ENCODE measurements around the gene PATJ. TPM values are rescaled to one million over a fixed set of nuclear protein-coding genes. Genes with fewer than 3 reads are reported as not detected.
"Not testable (repeated sequence)": the region's sequence is repeated elsewhere in the genome, so short reads cannot be mapped to it uniquely, and the experiment has no call there.

PATJ gene
- total RNA-seq, 2 experiments from 2014 or later = 6.8 to 13.7 TPM

- no peak overlapping the region for H3K4me3 Mint-ChIP-seq
- ATAC-seq = no peak
- no peaks in the 10 kb centered on the region for H3K4me1 Mint-ChIP-seq
- DNase-seq = no peak
- peaks cover 9% of the 10 kb centered on the region for H3K36me3 Mint-ChIP-seq
- H3K27ac Mint-ChIP-seq = no peak overlapping the region
- CTCF ChIA-PET = no interaction called here
- H3K27me3 Mint-ChIP-seq = no peaks in the 10 kb centered on the region
- peaks cover 4% of the 10 kb centered on the region for H3K9me3 Mint-ChIP-seq (ENCODE audit: low read depth)
These were observed 150.7 kb downstream of the PATJ start for GRCh38 chr1:61892977-61893376.

GRCh38 chr1:61894296-61894695, 152.0 kb downstream of the PATJ start:
- H3K27ac Mint-ChIP-seq; H3K4me1 Mint-ChIP-seq; ATAC-seq; H3K9me3 Mint-ChIP-seq (ENCODE audit: low read depth); H3K4me3 Mint-ChIP-seq; H3K36me3 Mint-ChIP-seq; H3K27me3 Mint-ChIP-seq; DNase-seq; CTCF ChIA-PET: not testable (repeated sequence)

GRCh38 chr1:61895175-61895574, 152.9 kb downstream of the PATJ start:
- CTCF ChIA-PET = no interaction called here
- Mint-ChIP-seq H3K36me3 (peaks cover 9% of the 10 kb centered on the region), H3K4me1 (no peaks in the 10 kb centered on the region), H3K27me3 (no peaks in the 10 kb centered on the region), H3K27ac (no peak overlapping the region), H3K4me3 (no peak overlapping the region), H3K9me3 (ENCODE audit: low read depth) (peaks cover 4% of the 10 kb centered on the region)
- DNase-seq (no peak), ATAC-seq (no peak)

- no peaks in the 10 kb centered on the region for H3K27me3 Mint-ChIP-seq
- DNase-seq = no peak
- H3K4me1 Mint-ChIP-seq = no peaks in the 10 kb centered on the region
- no peak overlapping the region for H3K27ac Mint-ChIP-seq
- no peak for ATAC-seq
- CTCF ChIA-PET = no interaction called here
- H3K4me3 Mint-ChIP-seq = no peak overlapping the region
- H3K9me3 Mint-ChIP-seq (ENCODE audit: low read depth) = peaks cover 4% of the 10 kb centered on the region
- H3K36me3 Mint-ChIP-seq = peaks cover 8% of the 10 kb centered on the region
These were observed 156.4 kb downstream of the PATJ start for GRCh38 chr1:61898658-61899057.

GRCh38 chr1:61904354-61904753, 162.1 kb downstream of the PATJ start:
- Mint-ChIP-seq H3K27ac (no peak overlapping the region), H3K4me1 (no peaks in the 10 kb centered on the region), H3K4me3 (no peak overlapping the region), H3K9me3 (ENCODE audit: low read depth) (no peaks in the 10 kb centered on the region), H3K27me3 (no peaks in the 10 kb centered on the region), H3K36me3 (peaks cover 2% of the 10 kb centered on the region)
- CTCF ChIA-PET = no interaction called here
- no peak for DNase-seq
- no peak for ATAC-seq

- CTCF ChIA-PET = no interaction called here
- no peak overlapping the region for H3K27ac Mint-ChIP-seq
- no peaks in the 10 kb centered on the region for H3K4me1 Mint-ChIP-seq
- peaks cover 3% of the 10 kb centered on the region for H3K36me3 Mint-ChIP-seq
- ATAC-seq (no peak), DNase-seq (no peak)
- no peaks in the 10 kb centered on the region for H3K27me3 Mint-ChIP-seq
- H3K4me3 Mint-ChIP-seq = no peak overlapping the region
- H3K9me3 Mint-ChIP-seq (ENCODE audit: low read depth) = no peaks in the 10 kb centered on the region
These were observed 164.8 kb downstream of the PATJ start for GRCh38 chr1:61907102-61907501.

- no peak overlapping the region for H3K4me3 Mint-ChIP-seq
- H3K9me3 Mint-ChIP-seq (ENCODE audit: low read depth) = no peaks in the 10 kb centered on the region
- H3K4me1 Mint-ChIP-seq = no peaks in the 10 kb centered on the region
- CTCF ChIA-PET = no interaction called here
- ATAC-seq (no peak), DNase-seq (no peak)
- H3K27ac Mint-ChIP-seq = no peak overlapping the region
- peaks cover 3% of the 10 kb centered on the region for H3K36me3 Mint-ChIP-seq
- H3K27me3 Mint-ChIP-seq = no peaks in the 10 kb centered on the region
These were observed 167.8 kb downstream of the PATJ start for GRCh38 chr1:61910035-61910434.

GRCh38 chr1:61914823-61915482, 172.7 kb downstream of the PATJ start:
- CTCF ChIA-PET = no interaction called here
- Mint-ChIP-seq H3K27ac (no peak overlapping the region), H3K9me3 (ENCODE audit: low read depth) (no peaks in the 10 kb centered on the region), H3K4me1 (no peaks in the 10 kb centered on the region), H3K4me3 (no peak overlapping the region), H3K36me3 (peaks cover 5% of the 10 kb centered on the region), H3K27me3 (no peaks in the 10 kb centered on the region)
- ATAC-seq (no peak), DNase-seq (no peak)

- Mint-ChIP-seq H3K27me3 (no peaks in the 10 kb centered on the region), H3K4me3 (no peak overlapping the region), H3K36me3 (peaks cover 6% of the 10 kb centered on the region), H3K27ac (no peak overlapping the region), H3K4me1 (no peaks in the 10 kb centered on the region), H3K9me3 (ENCODE audit: low read depth) (no peaks in the 10 kb centered on the region)
- DNase-seq (no peak), ATAC-seq (no peak)
- CTCF ChIA-PET = no interaction called here
These were observed 179.2 kb downstream of the PATJ start for GRCh38 chr1:61921435-61921834.

- no peak for ATAC-seq
- Mint-ChIP-seq H3K4me1 (no peaks in the 10 kb centered on the region), H3K4me3 (no peak overlapping the region), H3K36me3 (peaks cover 4% of the 10 kb centered on the region), H3K9me3 (ENCODE audit: low read depth) (no peaks in the 10 kb centered on the region), H3K27me3 (no peaks in the 10 kb centered on the region), H3K27ac (no peak overlapping the region)
- CTCF ChIA-PET = no interaction called here
- DNase-seq = no peak
These were observed 180.7 kb downstream of the PATJ start for GRCh38 chr1:61922950-61923480.

- no peaks in the 10 kb centered on the region for H3K4me1 Mint-ChIP-seq
- no peaks in the 10 kb centered on the region for H3K36me3 Mint-ChIP-seq
- DNase-seq = no peak
- no peaks in the 10 kb centered on the region for H3K9me3 Mint-ChIP-seq (ENCODE audit: low read depth)
- H3K27ac Mint-ChIP-seq = no peak overlapping the region
- ATAC-seq = no peak
- H3K27me3 Mint-ChIP-seq = no peaks in the 10 kb centered on the region
- CTCF ChIA-PET = no interaction called here
- H3K4me3 Mint-ChIP-seq = no peak overlapping the region
These were observed 183.5 kb downstream of the PATJ start for GRCh38 chr1:61925591-61926298.

- ATAC-seq (no peak), DNase-seq (no peak)
- no peaks in the 10 kb centered on the region for H3K9me3 Mint-ChIP-seq (ENCODE audit: low read depth)
- H3K36me3 Mint-ChIP-seq = peaks cover 1% of the 10 kb centered on the region
- H3K27ac Mint-ChIP-seq = no peak overlapping the region
- H3K4me1 Mint-ChIP-seq = no peaks in the 10 kb centered on the region
- CTCF ChIA-PET = no interaction called here
- H3K27me3 Mint-ChIP-seq = no peaks in the 10 kb centered on the region
- H3K4me3 Mint-ChIP-seq = no peak overlapping the region
These were observed 184.3 kb downstream of the PATJ start for GRCh38 chr1:61926597-61926996.

GRCh38 chr1:61930116-61930645, 187.9 kb downstream of the PATJ start:
- CTCF ChIA-PET = interaction anchor here (1.5 kb wide), 1 partner anchor 67 kb away, joined by 4 read pairs; no protein-coding TSS in a partner anchor
- Mint-ChIP-seq H3K36me3 (peaks cover 1% of the 10 kb centered on the region), H3K9me3 (ENCODE audit: low read depth) (no peaks in the 10 kb centered on the region), H3K27me3 (no peaks in the 10 kb centered on the region), H3K4me1 (no peaks in the 10 kb centered on the region), H3K27ac (no peak overlapping the region), H3K4me3 (no peak overlapping the region)
- ATAC-seq = no peak
- DNase-seq = no peak

All from activated CD8-positive, alpha-beta memory T cell treated with anti-CD3 and anti-CD28 coated beads, Interleukin-2, amount 10 ng/mL, durations not matched to agents 7 days and 5 days (primary cell).